HEK293T (cell line): ENCODE measurements around the gene DYDC1.

Experiments
- ARNT ChIP-seq: fragments of 450-650 bp; IDR thresholded peaks from 2 replicates; pipeline ENCODE4 v1.6.1; 2017; ENCODE audit warnings: mild to moderate bottlenecking
- BHLHE40 ChIP-seq: fragments of 450-650 bp; IDR thresholded peaks from 2 replicates; pipeline ENCODE4 v1.6.1; 2016; ENCODE audit warnings: mild to moderate bottlenecking, moderate library complexity, borderline replicate concordance
- ELF4 ChIP-seq: fragments of 450-650 bp; IDR thresholded peaks from 2 replicates; pipeline ENCODE4 v1.6.1; 2017; ENCODE audit warnings: antibody characterized with exemption
- FOXA1 ChIP-seq: fragments of 450-650 bp; IDR thresholded peaks from 2 replicates; pipeline ENCODE4 v1.6.1; 2016; ENCODE audit warnings: mild to moderate bottlenecking
- FOXK2 ChIP-seq: fragments of 450-650 bp; IDR thresholded peaks from 2 replicates; pipeline ENCODE4 v1.6.1; 2016; ENCODE audit warnings: mild to moderate bottlenecking
- FOXM1 ChIP-seq: fragments of 450-650 bp; IDR thresholded peaks from 2 replicates; pipeline ENCODE4 v1.6.1; 2017; ENCODE audit warnings: mild to moderate bottlenecking, borderline replicate concordance
- HDGF ChIP-seq: fragments of 450-650 bp; IDR thresholded peaks from 2 replicates; pipeline ENCODE4 v1.6.1; 2017; ENCODE audit warnings: antibody characterized with exemption, borderline replicate concordance
- L3MBTL2 ChIP-seq: fragments of 450-650 bp; conservative IDR thresholded peaks from 2 replicates; pipeline ENCODE4 v1.6.1; 2016; ENCODE audit warnings: mild to moderate bottlenecking
- LEF1 ChIP-seq: fragments of 450-650 bp; IDR thresholded peaks from 2 replicates; pipeline ENCODE4 v1.6.1; 2017; ENCODE audit warnings: mild to moderate bottlenecking, borderline replicate concordance
- NFRKB ChIP-seq: fragments of 450-650 bp; IDR thresholded peaks from 2 replicates; pipeline ENCODE4 v1.6.1; 2016; ENCODE audit warnings: mild to moderate bottlenecking, moderate library complexity
- SP1 ChIP-seq: fragments of 450-650 bp; IDR thresholded peaks from 2 replicates; pipeline ENCODE4 v1.6.1; 2017
- SUZ12 ChIP-seq: fragments of 450-650 bp; IDR thresholded peaks from 2 replicates; pipeline ENCODE4 v1.6.1; 2016; ENCODE audit warnings: mild to moderate bottlenecking
- TARDBP ChIP-seq: fragments of 450-650 bp; IDR thresholded peaks from 2 replicates; pipeline ENCODE4 v1.6.1; 2016
- ZNF384 ChIP-seq: fragments of 450-650 bp; IDR thresholded peaks from 2 replicates; pipeline ENCODE4 v1.6.1; 2016

GRCh38 chr10:80380185-80380584, 23.6 kb upstream of the DYDC1 start:
- TF ChIP-seq ELF4 (no peak), FOXK2 (no peak), SUZ12 (no peak), SP1 (no peak), FOXM1 (no peak), BHLHE40 (no peak), LEF1 (no peak), NFRKB (no peak), HDGF (no peak), FOXA1 (no peak), TARDBP (no peak), L3MBTL2 (no peak), ARNT (no peak), ZNF384 (no peak)
